Measurements from ENCODE around the gene MYOM3.

MYOM3 gene
- total RNA-seq = 0 to 4.7 (median 0) reads per million in 17 experiments

- peak; percentile 68 to 86 (median 76) for DNase-seq
These were observed at the start of gene MYOM3 for GRCh38 chr1:24111996-24112779. Gene MYOM3 (minus strand): TSS chr1:24112135. CDS start chr1:24108636, 3,499 bp downstream.

DNA sequence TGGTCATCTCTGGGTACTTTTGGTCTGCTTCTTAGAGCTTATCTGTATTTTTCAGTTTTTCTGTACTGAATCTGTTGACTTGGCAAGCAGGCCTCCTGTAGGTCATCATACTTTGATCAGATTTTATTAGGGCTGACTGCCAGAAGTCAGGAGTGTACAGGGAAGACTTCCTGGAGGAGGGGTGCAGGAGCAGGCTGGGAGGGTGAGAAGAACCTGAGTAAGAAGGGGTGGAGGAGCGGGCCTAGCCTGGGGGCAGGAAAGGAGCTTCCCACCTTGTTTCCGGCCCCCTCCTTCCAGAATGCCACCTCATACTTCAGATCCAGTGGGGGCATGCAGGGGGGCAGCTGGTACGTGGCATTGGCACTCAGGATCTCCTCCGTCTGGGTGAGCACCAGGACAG, 49.3 kb upstream of the MYOM3 start:
- no peak for DNase-seq

DNA sequence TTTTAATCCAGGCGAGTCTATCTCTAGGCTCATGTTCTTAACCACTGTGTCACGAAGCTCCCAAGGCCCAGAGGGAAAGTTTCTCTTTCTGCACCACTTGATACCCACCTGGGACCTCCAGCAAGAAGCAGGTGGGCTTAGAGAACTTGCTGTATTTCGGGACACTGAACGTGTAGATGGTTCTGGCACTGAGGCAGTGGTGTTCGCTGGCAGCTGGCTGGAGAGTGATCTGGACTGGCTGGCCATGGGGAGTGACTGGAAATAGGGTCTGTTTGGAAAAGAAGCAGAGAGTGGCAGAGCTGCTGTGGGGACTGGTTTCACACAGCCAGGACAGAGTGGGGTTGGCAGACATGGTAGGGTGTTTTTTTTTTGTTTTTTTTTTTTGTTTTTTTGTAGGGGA, 47.4 kb upstream of the MYOM3 start:
- no peak for DNase-seq

GRCh38 chr1:24157918-24158481, 46.1 kb upstream of the MYOM3 start:
- DNase-seq = peak in 2 of 4 experiments; percentile 9 to 11

- DNase-seq = no peak
These were observed 44.8 kb upstream of the MYOM3 start for GRCh38 chr1:24156542-24157260.

DNA sequence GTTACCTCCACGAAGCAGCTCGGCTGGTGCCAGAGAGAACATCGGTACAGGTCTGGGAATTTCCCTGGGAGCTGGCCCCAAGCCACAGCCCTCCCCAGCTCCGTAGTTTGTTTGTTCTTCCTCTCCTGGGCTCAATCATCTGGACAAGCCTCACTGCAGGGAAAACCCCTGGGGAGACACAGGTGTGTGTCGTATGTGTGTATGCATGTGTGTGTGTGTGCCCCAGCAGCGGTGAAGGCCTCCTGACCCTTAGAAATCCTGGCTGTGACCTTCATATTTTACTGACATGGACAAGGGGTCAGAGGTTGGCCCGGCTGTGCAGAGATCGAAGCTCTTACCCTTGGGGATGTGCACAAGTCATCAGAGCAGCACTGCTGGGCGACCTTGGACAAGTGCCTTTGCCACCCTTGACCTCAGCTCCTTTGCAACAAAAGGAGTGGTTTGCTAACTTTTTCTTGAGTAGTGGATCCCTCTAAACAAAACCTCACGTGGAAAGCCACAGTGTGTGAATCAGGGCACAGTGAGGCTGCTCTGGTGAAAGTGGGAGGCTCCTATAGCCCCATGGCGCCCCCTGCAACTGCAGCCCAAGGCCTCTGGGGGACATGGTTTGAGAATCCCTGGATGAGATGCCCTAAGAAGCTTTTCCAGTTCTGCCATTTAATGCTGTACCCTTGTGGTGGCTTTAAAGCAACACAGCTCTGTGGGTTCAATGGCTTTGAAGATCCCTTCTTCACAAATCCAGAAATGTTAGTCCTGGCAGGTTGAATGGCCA, 43.3 kb upstream of the MYOM3 start:
- peak in 2 of 4 experiments; percentile 8 to 22 for DNase-seq

GRCh38 chr1:24154215-24154614, 42.3 kb upstream of the MYOM3 start:
- no peak for DNase-seq

- DNase-seq = no peak
These were observed 40.9 kb upstream of the MYOM3 start for GRCh38 chr1:24152631-24153494.

DNA sequence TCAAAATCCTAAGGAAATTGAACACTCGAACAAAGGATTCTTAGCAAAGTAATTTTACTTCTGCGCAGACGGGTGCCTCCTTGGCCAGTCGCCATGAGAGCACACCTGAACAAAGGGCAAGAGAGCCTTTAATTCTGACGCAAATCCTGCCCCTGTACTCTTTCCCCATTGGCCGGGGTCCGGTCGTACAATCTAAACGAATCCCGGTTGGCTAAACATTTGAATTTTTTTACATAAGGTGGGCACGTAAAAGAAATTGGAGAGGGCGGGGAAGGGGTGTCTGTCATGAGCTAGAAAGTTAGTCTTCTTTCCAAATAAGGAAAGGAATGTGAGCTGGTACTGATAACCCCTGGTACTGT, 39.2 kb upstream of the MYOM3 start:
- DNase-seq = no peak

GRCh38 chr1:24150234-24151174, 38.6 kb upstream of the MYOM3 start:
- peak; percentile 79 to 90 (median 88) for DNase-seq

- DNase-seq = peak; percentile 56 to 78 (median 69)
These were observed 37.9 kb upstream of the MYOM3 start for GRCh38 chr1:24149866-24150233.

GRCh38 chr1:24147816-24148215, 35.9 kb upstream of the MYOM3 start:
- no peak for DNase-seq

- DNase-seq = no peak
These were observed 35.3 kb upstream of the MYOM3 start for GRCh38 chr1:24147194-24147593.

DNA sequence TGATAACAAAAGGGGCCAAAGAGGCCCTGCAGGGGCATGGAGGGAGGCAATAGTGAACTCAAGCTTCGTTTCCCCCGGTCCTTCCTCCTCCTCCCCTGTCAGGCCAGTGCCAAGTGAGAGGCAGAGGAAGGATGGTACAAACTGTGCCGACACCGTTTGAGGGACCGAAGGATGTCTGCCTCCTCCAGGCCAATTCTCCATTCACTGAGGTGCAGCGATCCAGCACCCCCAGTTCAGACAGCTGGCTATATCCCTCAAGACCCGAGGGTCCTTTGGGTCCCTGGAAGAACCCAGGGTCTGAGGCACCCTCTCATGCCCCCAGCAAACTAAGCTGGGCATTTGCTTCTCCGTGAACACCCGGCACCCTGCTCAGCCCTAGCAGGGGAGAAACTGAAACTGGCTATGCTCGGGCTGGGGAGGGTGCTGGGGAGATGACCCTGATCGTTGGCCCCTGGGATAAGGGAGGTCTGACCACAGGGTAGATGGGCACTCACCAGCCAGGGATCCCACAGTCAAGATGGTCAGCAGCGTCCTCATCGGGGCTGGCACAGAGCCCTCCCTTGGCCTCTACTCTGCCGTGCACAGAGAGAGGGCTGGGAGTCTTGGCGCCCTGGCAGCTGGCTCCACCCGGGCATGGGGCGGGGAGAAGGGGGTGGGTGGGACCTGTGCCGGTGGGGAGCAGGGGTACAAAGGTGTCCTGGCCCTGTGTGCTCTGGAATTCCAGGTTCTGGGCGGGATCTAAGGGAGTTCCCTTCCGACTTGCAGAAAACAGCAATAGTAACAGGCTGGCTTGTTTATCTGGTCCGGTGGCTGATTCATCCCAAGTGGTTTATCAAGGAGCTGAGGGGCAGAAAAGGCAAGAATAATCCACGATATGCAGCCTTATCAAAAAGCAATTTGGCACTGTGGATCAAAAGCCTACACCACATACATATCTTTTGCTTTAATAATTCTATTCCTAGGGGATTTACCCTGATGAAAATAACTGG, 30.9 kb upstream of the MYOM3 start, which contains the start of gene IL22RA1:
Gene IL22RA1 (minus strand): TSS at position 595 of the 989 bp plus-strand sequence. CDS start 58 bp downstream, at position 537.
- DNase-seq = no peak

DNA sequence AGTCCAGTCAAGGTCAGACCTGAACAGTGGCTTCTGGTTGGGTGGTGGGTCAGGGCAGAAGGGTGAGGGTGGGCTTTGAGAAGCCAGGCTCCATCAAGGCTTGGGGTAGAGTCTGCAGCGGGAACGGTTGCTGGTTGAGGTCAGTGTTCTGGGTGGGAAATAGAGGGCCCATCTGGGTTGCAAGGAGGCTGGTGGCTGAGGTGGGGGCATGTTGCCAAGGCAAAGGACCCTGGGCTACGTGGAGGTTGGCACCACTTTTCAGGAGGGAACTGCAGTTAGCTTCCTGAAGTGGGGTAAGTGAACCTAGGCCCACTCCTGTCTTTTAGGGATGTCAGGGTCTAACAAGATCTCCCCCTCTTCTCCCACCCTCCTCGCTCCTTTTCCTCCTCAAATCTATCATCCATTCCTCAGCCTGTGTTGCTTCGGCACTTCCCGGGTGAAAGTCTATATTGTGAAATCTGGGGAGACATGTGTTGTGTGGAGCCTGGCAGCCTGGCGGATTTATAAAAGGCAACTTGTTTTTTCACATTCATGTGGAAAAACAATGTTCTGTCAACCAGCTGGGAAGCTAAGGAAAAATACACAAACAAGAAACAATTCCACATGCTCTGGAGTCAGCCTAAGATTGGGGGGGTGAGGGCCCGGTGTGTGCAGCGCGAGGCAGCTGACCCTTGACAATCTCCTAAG, 29.5 kb upstream of the MYOM3 start:
- no peak for DNase-seq

DNA sequence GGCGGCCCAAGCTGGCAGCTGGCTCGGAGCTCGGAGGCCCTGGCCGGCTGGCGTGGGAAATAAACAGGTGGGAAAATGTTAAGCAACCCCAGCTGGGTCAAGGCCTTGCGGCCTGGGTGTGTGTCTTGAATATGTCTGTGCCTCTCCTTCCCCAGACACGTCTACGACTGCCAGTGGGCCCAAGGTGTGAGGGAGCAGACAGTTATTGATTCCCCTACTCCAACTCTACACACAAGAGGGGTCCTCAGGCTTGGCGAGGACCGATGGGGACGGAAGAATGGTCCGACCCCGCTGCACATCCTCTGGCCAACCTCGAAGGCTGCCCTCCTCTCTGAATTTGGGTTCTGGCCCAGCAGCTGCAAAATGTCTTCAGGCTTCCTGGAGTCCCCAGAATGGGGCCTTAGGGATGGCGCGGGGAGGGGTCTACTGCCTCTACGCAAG, 28.8 kb upstream of the MYOM3 start:
- DNase-seq = no peak

DNA sequence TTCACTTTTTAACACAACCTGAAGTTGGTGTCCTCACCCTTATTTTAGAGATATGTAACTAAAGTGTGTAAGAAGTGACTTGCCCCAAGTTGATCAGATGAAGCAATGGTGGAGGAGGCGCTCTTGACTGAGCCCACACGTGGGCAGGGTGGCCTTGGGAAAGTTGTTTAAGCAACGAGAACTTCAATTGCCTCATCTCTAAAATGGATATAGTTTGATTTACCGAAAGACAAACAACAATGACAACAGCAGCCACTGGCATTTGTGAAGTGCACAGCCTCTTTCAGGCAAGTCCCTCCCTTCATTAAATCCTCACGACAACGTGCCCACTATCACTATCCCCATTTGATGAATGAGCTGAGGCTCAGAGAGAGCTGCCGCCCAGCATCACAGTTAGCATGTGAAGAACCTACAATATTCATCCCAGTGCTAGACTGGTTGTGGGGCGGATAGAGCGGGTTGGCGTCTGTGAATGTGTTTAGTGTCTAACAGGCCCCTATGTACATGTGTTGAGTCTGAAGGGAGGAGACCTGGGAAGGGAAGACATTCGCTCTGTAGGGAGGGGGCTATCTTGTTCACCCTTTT, 28.0 kb upstream of the MYOM3 start:
- peak; percentile 20 to 66 (median 59) for DNase-seq

- no peak for DNase-seq
These were observed 27.2 kb upstream of the MYOM3 start for GRCh38 chr1:24139222-24139489.
